GM18870 (cell line): ENCODE data around the gene MYOC.
"Not testable (repeated sequence)": the region's sequence is repeated elsewhere in the genome, so short reads cannot be mapped to it uniquely, and the experiment has no call there.

Experiments used
- ATAC-seq: cut with Tn5 transposase; IDR thresholded peaks from one replicate; pipeline ENCODE4 v1.9.1; 2021; ENCODE audit warnings: moderate library complexity; ENCODE audit not compliant: unreplicated experiment

The MYOC gene

GRCh38 chr1:171611306-171611705 is 41.2 kb downstream of the MYOC start:
- no peak for ATAC-seq

- no peak for ATAC-seq
Measured at GRCh38 chr1:171610385-171610784, 42.1 kb downstream of the MYOC start.

- ATAC-seq = peak; percentile 65
Measured at GRCh38 chr1:171606402-171606941, 46.0 kb downstream of the MYOC start.

GRCh38 chr1:171603042-171603441 is 49.4 kb downstream of the MYOC start:
- ATAC-seq = not testable (repeated sequence)

- no peak for ATAC-seq
Measured at GRCh38 chr1:171600862-171601261, 51.6 kb downstream of the MYOC start.

- not testable (repeated sequence) for ATAC-seq
Measured at GRCh38 chr1:171600310-171600709, 52.2 kb downstream of the MYOC start.

GRCh38 chr1:171597203-171597602 is 55.3 kb downstream of the MYOC start:
- no peak for ATAC-seq

- no peak for ATAC-seq
Measured at GRCh38 chr1:171596705-171597104, 55.8 kb downstream of the MYOC start.

GRCh38 chr1:171596119-171596518 is 56.4 kb downstream of the MYOC start:
- no peak for ATAC-seq

GRCh38 chr1:171595324-171595723 is 57.2 kb downstream of the MYOC start:
- no peak for ATAC-seq

- ATAC-seq = no peak
Measured at GRCh38 chr1:171590022-171590421, 62.5 kb downstream of the MYOC start.

GRCh38 chr1:171588230-171588629 is 64.3 kb downstream of the MYOC start:
- ATAC-seq = no peak

GRCh38 chr1:171585715-171586114 is 66.8 kb downstream of the MYOC start:
- no peak for ATAC-seq
